Measurements from ENCODE around the gene GALNS.

GRCh38 chr16:88895335-88895734 is 38.6 kb upstream of the GALNS start:
- no peak for TF ChIP-seq POLR2A (IDR thresholded peaks at IDR 0.05)
- TF ChIP-seq CTCF (IDR thresholded peaks at IDR 0.05 in 8 of 11, conservative IDR thresholded peaks at IDR 0.05 in 3 of 11): no peak
- no peak for TF ChIP-seq POLR2AphosphoS5 (IDR thresholded peaks at IDR 0.05)
